Neural progenitor cell (in vitro differentiated cells): ENCODE results near the gene PHEX.

Experiments used
- EZH2 ChIP-seq: fragments of 200-600 bp; sonication (generic); IDR thresholded peaks from 2 replicates; pipeline ENCODE4 v1.6.1; 2017; ENCODE audit warnings: antibody characterized with exemption, mild to moderate bottlenecking, moderate library complexity
- EZH2phosphoT487 ChIP-seq: fragments of 200-600 bp; sonication (generic); IDR thresholded peaks from 2 replicates; pipeline ENCODE4 v1.6.1; 2017; ENCODE audit warnings: antibody characterized with exemption
- TF ChIP-seq, protein P1 (sequence below): fragments of 200-600 bp; sonication (generic); IDR thresholded peaks from 2 replicates; pipeline ENCODE4 v1.5.1; 2017; ENCODE audit warnings: antibody characterized with exemption, mild to moderate bottlenecking

GRCh38 chrX:22087011-22087557 is 55.0 kb downstream of the PHEX start:
- TF ChIP-seq, protein P1, sequence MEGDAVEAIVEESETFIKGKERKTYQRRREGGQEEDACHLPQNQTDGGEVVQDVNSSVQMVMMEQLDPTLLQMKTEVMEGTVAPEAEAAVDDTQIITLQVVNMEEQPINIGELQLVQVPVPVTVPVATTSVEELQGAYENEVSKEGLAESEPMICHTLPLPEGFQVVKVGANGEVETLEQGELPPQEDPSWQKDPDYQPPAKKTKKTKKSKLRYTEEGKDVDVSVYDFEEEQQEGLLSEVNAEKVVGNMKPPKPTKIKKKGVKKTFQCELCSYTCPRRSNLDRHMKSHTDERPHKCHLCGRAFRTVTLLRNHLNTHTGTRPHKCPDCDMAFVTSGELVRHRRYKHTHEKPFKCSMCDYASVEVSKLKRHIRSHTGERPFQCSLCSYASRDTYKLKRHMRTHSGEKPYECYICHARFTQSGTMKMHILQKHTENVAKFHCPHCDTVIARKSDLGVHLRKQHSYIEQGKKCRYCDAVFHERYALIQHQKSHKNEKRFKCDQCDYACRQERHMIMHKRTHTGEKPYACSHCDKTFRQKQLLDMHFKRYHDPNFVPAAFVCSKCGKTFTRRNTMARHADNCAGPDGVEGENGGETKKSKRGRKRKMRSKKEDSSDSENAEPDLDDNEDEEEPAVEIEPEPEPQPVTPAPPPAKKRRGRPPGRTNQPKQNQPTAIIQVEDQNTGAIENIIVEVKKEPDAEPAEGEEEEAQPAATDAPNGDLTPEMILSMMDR = no peak
- TF ChIP-seq EZH2phosphoT487 = no peak
- no peak for TF ChIP-seq EZH2
